Pulmonary artery endothelial cell (primary cell): ENCODE measurements around the gene RNF135. TPM values are rescaled to one million over a fixed set of nuclear protein-coding genes. Genes with fewer than 3 reads are reported as not detected.

Experiments
- total RNA-seq: library from RNA; depleted of rRNA; stranded (reverse); fragments of >200 nt; gene quantifications from 2 replicates; pipeline ENCODE4 v1.2.3, GENCODE V29; 2014

RNF135 gene
- total RNA-seq, 1 donor from 2014 or later: 8.7 TPM

Other genes starting within 250 kb of the RNF135 start
- 23.3 and 31.0 TPM in 2 replicates for gene CRLF3, start 146.3 kb upstream of the RNF135 start, total RNA-seq
- gene ATAD5, start 139.1 kb upstream of the RNF135 start, total RNA-seq: 4.3 and 5.3 TPM in 2 replicates
- gene TEFM, start 64.8 kb upstream of the RNF135 start, total RNA-seq: 9.0 and 11.7 TPM in 2 replicates
- 0.11 and 0.20 TPM in 2 replicates for gene ADAP2, start 49.1 kb upstream of the RNF135 start, total RNA-seq
- gene NF1, start 123.9 kb downstream of the RNF135 start, total RNA-seq: 24.0 and 26.0 TPM in 2 replicates